ENCODE data around the gene CBX8.

- TF ChIP-seq CTCF (IDR thresholded peaks at IDR 0.05): no peak
- no peak for TF ChIP-seq POLR2AphosphoS5 (IDR thresholded peaks at IDR 0.05)
- no peak for TF ChIP-seq POLR2A (IDR thresholded peaks at IDR 0.05)
Measured at GRCh38 chr17:79779084-79779529, 17.8 kb downstream of the CBX8 start.

Data from sigmoid colon (tissue), 4 donors.